AG09309 (cell line): ENCODE data around the gene TMEM163.
"Not testable (repeated sequence)": the region's sequence is repeated elsewhere in the genome, so short reads cannot be mapped to it uniquely, and the experiment has no call there.

Experiments used
- DNase-seq: peaks from one replicate; pipeline ENCODE4 v3.0.0-alpha.2; 2010; ENCODE audit warnings: low read depth
- H3K4me3 ChIP-seq: 2 replicates; pipeline ENCODE4 v1.5.1; 2011; ENCODE audit warnings: mild to moderate bottlenecking, low read depth, low read length, moderate library complexity; ENCODE audit not compliant: control insufficient read depth
- TF ChIP-seq, protein P1 (sequence below): IDR thresholded peaks from 2 replicates; pipeline ENCODE4 v1.5.1; 2011; ENCODE audit warnings: mild to moderate bottlenecking, low read depth, low read length, inconsistent platforms; ENCODE audit not compliant: insufficient read depth, control insufficient read depth; ENCODE audit errors: missing control alignments

Gene TMEM163

GRCh38 chr2:134567666-134568065, 151.1 kb downstream of the TMEM163 start:
- H3K4me3 ChIP-seq, result no peak overlapping the region

DNA sequence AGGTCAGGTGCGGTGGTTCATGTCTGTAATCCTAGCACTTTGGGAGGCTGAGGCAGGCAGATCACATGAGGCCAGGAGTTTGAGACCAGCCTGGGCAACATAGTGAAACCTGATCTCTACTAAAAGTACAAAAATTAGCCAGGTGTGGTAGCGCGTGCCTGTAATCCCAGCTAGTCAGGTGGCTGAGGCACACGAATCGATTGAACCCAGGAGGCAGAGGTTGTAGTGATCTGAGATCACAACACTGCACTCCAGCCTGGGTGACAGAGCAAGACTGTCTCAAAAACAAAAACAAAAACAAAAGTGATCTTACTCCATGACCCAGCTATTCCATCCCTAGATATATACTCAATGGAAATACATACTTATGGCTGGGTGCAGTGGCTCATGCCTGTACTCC, 153.8 kb downstream of the TMEM163 start:
- not testable (repeated sequence) for H3K4me3 ChIP-seq, DNase-seq

More at GRCh38 chr2:134567666-134568065, 151.1 kb downstream of the TMEM163 start:
- no peak for DNase-seq
- TF ChIP-seq, protein P1, sequence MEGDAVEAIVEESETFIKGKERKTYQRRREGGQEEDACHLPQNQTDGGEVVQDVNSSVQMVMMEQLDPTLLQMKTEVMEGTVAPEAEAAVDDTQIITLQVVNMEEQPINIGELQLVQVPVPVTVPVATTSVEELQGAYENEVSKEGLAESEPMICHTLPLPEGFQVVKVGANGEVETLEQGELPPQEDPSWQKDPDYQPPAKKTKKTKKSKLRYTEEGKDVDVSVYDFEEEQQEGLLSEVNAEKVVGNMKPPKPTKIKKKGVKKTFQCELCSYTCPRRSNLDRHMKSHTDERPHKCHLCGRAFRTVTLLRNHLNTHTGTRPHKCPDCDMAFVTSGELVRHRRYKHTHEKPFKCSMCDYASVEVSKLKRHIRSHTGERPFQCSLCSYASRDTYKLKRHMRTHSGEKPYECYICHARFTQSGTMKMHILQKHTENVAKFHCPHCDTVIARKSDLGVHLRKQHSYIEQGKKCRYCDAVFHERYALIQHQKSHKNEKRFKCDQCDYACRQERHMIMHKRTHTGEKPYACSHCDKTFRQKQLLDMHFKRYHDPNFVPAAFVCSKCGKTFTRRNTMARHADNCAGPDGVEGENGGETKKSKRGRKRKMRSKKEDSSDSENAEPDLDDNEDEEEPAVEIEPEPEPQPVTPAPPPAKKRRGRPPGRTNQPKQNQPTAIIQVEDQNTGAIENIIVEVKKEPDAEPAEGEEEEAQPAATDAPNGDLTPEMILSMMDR, result no peak

- no peak for DNase-seq
- TF ChIP-seq, protein P1, result no peak
- H3K4me3 ChIP-seq, result no peak overlapping the region
Observed at GRCh38 chr2:134564549-134564948, 154.3 kb downstream of the TMEM163 start.

- DNase-seq, result no peak
- TF ChIP-seq, protein P1, result no peak
- H3K4me3 ChIP-seq, result no peak overlapping the region
Observed at GRCh38 chr2:134558208-134558830, 160.5 kb downstream of the TMEM163 start.

DNA sequence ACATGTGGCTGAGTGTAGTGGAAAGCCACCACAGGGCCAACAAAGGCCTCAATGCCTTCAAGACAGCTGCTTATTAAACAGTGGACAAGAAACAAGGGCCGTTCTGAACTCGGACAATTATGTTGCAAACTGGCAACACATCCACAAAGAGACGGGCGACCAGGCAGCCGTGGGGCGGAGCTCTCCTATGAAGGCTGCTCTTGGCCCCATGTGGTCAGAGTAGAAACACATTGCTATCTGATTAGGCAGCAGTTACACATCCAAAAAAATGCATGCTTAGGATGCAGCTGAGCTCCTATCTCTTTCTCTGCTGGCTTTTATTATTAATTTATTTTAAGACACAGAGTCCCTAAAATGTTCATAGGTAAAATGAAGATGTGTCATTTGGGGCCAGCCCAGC, 163.4 kb downstream of the TMEM163 start:
- TF ChIP-seq, protein P1, result no peak
- DNase-seq, result no peak
- H3K4me3 ChIP-seq, result no peak overlapping the region

- TF ChIP-seq, protein P1, result no peak
- DNase-seq, result no peak
- H3K4me3 ChIP-seq, result no peak overlapping the region
Observed at GRCh38 chr2:134553657-134554056, 165.1 kb downstream of the TMEM163 start.

GRCh38 chr2:134550566-134551164, 168.1 kb downstream of the TMEM163 start:
- no peak for DNase-seq
- TF ChIP-seq, protein P1, result no peak

More at GRCh38 chr2:134550566-134551164, 168.1 kb downstream of the TMEM163 start:
- no peak overlapping the region for H3K4me3 ChIP-seq
